ENCODE measurements around the gene PRKAG2.

- TF ChIP-seq RXRA (IDR thresholded peaks at IDR 0.05) = no peak
- no peak for TF ChIP-seq CTCF (IDR thresholded peaks at IDR 0.05; ENCODE audit: low read depth, low read length, missing input control)
Measured at GRCh38 chr7:151738925-151739324, 138.0 kb downstream of the PRKAG2 start.
